HTR-8/SVneo (cell line): ENCODE data around the gene GOLGA3.
"Not testable (repeated sequence)": the region's sequence is repeated elsewhere in the genome, so short reads cannot be mapped to it uniquely, and the experiment has no call there.

Source experiments
- DNase-seq: peaks from one replicate; pipeline ENCODE4 v3.0.0; 2011; ENCODE audit warnings: low spot score, mixed read lengths; ENCODE audit not compliant: insufficient read length
- FAIRE-seq: peaks from 2 replicates; lab custom pipeline; 2011; peaks lifted over from hg19 to GRCh38; lab: Jason Lieb, UNC

Gene GOLGA3

DNA sequence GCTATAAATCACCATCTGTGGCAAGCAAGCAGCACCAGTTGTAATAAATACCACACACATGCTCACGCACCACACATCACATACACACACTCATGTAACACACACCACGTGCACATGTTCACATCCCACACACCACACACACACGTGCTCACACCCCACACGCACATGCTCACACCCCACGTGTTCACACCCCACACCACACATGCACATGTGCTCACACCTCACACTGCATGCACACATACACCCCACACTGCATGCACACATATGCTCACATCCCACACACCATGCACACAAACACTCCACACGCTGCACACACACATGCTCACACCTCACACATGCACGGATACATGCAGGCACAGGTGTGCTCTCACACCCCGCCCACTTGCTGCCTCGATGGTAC, 44.1 kb downstream of the GOLGA3 start:
- FAIRE-seq: peak; percentile 94

DNA sequence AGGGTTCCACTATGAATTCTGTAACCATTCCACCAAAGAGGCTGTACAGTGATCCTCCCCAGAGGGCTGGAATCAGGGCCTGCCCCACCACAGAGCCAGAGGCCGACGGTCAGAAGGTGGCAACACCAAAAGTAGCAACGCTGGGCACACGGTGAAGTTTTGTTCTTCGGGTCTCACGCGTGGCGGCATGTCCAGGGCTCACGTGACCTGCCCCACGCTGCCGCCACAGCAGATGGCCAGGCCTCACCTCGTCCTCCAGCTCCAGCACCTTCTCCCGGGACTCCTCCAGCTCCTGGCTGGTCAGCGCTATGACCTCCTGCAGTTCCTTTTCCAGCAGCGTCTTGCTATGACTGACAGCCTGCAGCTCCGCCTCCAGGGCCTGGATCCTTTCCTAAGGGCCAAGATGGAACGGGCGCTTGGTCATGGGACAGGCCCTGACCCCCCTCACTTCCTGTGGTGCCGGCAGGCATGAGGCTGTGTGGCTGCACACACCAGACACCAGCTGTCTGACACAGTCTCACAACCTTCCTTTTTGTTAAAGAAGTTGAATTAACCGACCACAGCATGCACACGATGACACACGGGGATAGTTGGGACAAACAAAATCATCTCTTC, 44.6 kb downstream of the GOLGA3 start:
- FAIRE-seq: no peak
- DNase-seq: no peak

More for the DNA sequence above, 44.1 kb downstream of the GOLGA3 start:
- no peak for DNase-seq

- no peak for DNase-seq
- no peak for FAIRE-seq
These were observed 46.7 kb downstream of the GOLGA3 start for GRCh38 chr12:132781938-132782337.

DNA sequence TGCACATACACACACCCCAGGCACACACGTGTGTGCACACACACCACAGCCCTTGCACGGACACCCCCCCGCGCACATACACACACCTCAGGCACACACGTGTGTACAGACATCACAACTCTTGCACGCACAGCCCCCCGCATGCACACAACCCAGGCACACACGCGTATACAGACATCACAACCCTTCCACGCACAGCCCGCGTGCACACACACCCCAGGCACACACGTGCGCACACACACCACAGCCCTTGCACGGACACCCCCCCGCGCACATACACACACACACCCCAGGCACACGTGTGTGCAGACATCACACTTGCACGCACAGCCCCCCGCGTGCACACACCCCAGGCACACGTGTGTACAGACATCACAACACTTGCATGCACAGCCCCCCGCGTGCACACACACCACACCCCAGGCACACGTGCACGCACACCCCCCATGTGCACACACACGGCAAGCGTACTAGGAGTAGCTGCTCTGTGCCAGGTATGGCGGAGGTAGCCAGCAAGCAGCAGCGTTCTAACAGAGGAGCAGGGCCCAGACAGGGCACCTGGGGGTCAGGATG, 48.8 kb downstream of the GOLGA3 start:
- DNase-seq (no peak), FAIRE-seq (peak; percentile 85)

- DNase-seq: no peak
- FAIRE-seq: no peak
These were observed 51.1 kb downstream of the GOLGA3 start for GRCh38 chr12:132777614-132778013.

- DNase-seq: no peak
- no peak for FAIRE-seq
These were observed 51.7 kb downstream of the GOLGA3 start for GRCh38 chr12:132776816-132777568.

DNA sequence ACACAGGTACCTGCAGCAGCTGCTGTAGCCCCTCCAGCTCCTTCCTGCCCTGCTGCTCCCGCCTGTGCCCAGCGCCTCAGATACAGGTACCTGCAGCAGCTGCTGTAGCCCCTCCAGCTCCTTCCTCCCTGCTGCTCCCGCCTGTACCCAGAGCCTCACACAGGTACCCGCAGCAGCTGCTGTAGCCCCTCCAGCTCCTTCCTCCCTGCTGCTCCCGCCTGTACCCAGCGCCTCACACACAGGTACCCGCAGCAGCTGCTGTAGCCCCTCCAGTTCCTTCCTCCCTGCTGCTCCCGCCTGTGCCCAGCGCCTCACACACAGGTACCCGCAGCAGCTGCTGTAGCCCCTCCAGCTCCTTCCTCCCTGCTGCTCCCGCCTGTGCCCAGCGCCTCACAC, 52.4 kb downstream of the GOLGA3 start:
- FAIRE-seq, DNase-seq: not testable (repeated sequence)

- FAIRE-seq: no peak
- no peak for DNase-seq
These were observed 53.0 kb downstream of the GOLGA3 start for GRCh38 chr12:132775502-132776229.

DNA sequence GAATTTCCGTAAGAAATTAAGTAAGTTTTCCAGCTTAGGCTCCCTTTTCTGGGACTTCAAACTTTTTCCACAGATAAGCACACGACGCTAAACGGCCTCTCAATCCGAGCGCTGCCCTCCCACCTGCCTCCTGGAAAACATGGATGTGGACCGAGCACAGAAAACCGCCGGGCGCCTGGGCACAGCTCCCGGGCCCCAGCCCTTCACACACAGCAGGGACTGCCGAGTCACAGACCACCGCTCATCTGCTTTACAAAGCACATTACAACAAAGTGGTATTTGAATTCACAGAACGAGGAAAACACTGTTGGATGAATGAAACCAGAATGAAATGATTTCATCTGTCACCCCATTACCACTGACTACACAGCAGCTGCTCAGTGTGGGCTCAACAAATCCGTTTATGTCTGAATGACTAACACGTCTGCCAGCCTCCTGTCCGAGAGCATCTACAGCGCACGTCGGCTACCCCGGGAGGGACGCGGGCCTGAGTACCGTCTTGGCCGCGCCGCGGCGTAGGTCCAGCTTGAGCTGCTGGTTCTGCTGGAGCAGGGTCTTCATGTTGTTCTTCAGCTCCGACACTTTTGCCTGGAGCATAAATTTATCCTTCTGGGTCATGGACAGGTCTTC, 53.9 kb downstream of the GOLGA3 start:
- no peak for FAIRE-seq

DNA sequence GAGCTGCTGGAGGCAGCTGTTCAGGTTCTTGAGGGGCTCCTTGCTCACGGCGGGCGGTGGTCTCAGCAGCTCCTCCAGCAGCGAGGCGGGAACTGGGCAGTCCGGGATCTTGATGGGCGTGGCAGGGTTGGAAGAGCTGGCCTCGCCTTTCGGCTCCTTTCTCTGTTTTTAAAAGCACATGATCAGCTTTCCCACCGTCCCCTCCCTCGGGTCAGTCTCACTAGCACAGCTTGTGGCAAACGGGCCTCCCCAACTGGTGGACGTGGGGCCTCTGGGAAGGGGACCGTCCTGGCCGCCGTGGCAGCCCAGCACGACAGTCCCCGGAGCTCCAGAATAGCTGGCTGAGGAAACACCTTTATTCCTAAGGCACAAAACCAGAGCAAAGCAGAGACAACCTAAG, 54.5 kb downstream of the GOLGA3 start:
- DNase-seq (no peak), FAIRE-seq (no peak)

More for the DNA sequence above, 53.9 kb downstream of the GOLGA3 start:
- no peak for DNase-seq

DNA sequence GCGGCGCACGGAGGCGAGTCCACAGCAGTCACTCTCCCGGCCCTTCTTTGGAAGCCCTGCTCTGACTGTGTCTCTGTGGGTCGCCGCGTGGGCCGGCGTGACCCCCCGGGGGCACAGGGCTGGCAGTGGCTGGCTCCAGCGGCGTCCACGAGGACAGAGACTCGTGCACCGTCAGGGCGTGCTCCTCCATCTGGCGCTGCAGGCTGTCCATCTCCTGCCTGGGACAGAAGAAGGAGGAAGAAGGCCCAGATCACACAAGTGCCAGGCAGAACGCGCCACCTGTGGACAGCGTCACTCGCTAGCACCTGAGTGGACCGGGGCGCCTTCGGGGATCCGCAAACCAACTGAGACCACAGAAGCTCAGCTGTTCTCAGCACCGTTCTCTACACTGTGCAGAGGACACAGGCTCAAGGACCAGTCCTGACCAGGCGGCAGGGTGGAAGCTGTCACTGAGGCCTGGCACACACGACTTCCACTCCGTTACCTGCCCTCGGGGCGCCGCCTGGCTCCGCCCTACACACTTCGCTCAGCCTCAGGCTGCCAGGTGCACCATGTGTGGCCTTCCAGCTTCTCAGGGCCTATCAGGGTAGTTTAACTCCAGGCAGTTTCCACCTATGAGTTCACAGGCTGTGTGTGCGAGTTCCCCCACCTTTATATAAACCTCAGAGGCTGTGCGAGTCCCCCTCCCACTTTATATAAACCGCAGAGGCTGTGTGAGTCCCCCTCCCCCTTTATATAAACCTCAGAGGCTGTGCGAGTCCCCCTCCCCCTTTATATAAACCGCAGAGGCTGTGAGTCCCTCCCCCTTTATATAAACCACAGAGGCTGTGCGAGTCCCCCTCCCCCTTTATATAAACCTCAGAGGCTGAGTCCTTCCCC, 55.4 kb downstream of the GOLGA3 start:
- DNase-seq: no peak
- no peak for FAIRE-seq

DNA sequence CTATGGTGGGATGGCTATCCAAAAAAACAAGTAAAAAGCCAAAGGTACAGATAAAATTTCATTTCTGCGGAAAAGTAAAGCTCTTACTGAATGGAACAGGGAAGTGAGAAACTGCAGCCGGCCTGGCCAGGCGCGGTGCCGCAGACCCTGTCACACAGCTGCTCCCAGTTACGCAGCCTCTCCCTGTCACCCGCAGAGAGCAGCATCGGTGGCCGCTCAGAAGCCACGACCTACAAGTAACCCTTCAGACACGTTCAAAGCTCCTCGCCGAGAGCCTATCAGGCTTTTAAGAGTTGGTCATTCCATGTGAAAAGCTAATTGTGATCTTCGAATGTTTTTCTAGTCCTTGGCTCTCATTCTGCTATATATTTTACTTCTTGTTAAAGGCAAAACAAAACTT, 56.1 kb downstream of the GOLGA3 start:
- DNase-seq: no peak
- no peak for FAIRE-seq

- FAIRE-seq (no peak), DNase-seq (no peak)
These were observed 57.4 kb downstream of the GOLGA3 start for GRCh38 chr12:132771126-132771838.

GRCh38 chr12:132766380-132767085, 62.1 kb downstream of the GOLGA3 start:
- DNase-seq (no peak), FAIRE-seq (no peak)

DNA sequence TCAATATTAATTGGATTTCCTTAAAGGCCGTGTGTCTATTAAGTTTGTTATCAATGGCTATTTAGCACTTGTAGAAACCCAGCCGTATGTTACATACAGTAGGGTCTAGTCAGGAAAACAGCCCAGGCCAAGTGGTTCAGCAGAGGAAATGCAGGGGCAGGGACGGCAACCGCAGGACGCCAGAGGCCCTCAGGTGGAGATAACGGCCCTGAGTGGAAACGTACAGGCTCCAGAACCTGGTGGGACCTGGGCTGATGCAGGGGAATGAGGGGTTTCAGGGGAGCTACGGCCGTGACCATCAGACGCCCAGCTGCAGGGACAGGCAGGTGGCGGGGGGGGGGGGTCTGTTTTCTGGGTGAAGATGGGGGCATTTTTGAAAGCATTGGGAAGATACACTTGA, 63.3 kb downstream of the GOLGA3 start:
- DNase-seq (no peak), FAIRE-seq (no peak)

DNA sequence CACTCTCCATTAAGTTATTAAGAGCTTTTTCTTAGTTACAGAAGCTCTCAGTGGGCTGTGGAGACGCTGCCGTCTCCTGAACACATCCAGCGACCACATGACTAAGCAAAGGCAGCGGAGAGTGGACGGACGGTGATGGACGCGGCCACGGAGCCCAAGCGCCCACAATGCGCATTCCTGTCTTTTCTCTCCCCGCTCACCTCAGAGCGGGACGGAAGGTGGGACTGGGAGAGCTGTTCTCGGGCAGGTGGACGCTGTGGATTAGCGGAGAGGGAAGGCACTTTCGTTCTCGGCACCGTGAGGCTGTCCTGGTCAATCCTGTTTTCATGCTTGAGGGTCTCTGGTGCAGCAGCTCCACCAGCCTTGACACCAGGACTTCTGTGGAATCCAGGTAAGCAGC, 64.4 kb downstream of the GOLGA3 start:
- no peak for DNase-seq
- FAIRE-seq: no peak

- FAIRE-seq (no peak), DNase-seq (peak; percentile 92)
These were observed 66.6 kb downstream of the GOLGA3 start for GRCh38 chr12:132761921-132762583.
